SH-SY5Y (cell line): ENCODE data around the gene BEST2.

ENCODE experiments used
- GATA2 ChIP-seq: IDR thresholded peaks from 2 replicates; pipeline ENCODE4 v1.6.1; 2011; ENCODE audit warnings: mild to moderate bottlenecking, low read depth, low read length
- GATA3 ChIP-seq: IDR thresholded peaks from 2 replicates; pipeline ENCODE4 v1.6.1; 2011; ENCODE audit warnings: low read depth, mild to moderate bottlenecking, low read length, moderate library complexity

- TF ChIP-seq GATA3 (no peak), GATA2 (no peak)
These were observed 6.1 kb downstream of the BEST2 start for GRCh38 chr19:12757544-12758274.
